HepG2 (cell line): ENCODE data around the gene CMTM2. TPM values are rescaled to one million over a fixed set of nuclear protein-coding genes. Genes with fewer than 3 reads are reported as not detected.
A peak's percentile ranks its signal among the peaks of the same experiment; 100 is the strongest.

Experiments
- ATF7-NPFF ChIP-seq: sonication (generic); formaldehyde crosslinking; IDR thresholded peaks from 2 replicates; pipeline ENCODE4 v1.8.1; 2023; ENCODE audit warnings: mild to moderate bottlenecking, low read depth, missing genetic modification reagents, moderate library complexity
- BCL6 ChIP-seq: IDR thresholded peaks from 2 replicates; pipeline ENCODE4 v1.6.1; 2016; ENCODE audit warnings: missing genetic modification reagents, missing compliant biosample characterization
- CBX2 ChIP-seq, 2 experiments: fragments of 200-600 bp in 1 of 2; sonication (generic); formaldehyde crosslinking in 1 of 2; IDR thresholded peaks; 2 replicates each; pipeline versions ENCODE4 v1.7.0 to v1.8.1; 2018 to 2022; ENCODE audit warnings: low read depth in 2 of 2, low read length in 1 of 2, mild to moderate bottlenecking in 1 of 2, missing genetic modification reagents in 1 of 2
- CC2D1A ChIP-seq: sonication (generic); formaldehyde crosslinking; IDR thresholded peaks from 2 replicates; pipeline ENCODE4 v1.8.1; 2023; ENCODE audit warnings: mild to moderate bottlenecking, missing genetic modification reagents
- DNMT1 ChIP-seq: sonication (generic); formaldehyde crosslinking; IDR thresholded peaks from 2 replicates; pipeline ENCODE4 v1.5.1; 2020; ENCODE audit warnings: mild to moderate bottlenecking, missing genetic modification reagents
- EED ChIP-seq: sonication (generic); formaldehyde crosslinking; IDR thresholded peaks from 2 replicates; pipeline ENCODE4 v1.5.0; 2020; ENCODE audit warnings: mild to moderate bottlenecking, missing genetic modification reagents
- ESRRA ChIP-seq: sonication (generic); formaldehyde crosslinking; IDR thresholded peaks from 2 replicates; pipeline ENCODE4 v1.5.1; 2020; ENCODE audit warnings: mild to moderate bottlenecking, low read depth, missing genetic modification reagents
- FLYWCH1 ChIP-seq: sonication (generic); formaldehyde crosslinking; IDR thresholded peaks from 2 replicates; pipeline ENCODE4 v1.8.1; 2023; ENCODE audit warnings: mild to moderate bottlenecking, missing genetic modification reagents
- FOSL1 ChIP-seq: sonication (generic); formaldehyde crosslinking; IDR thresholded peaks from 2 replicates; pipeline ENCODE4 v1.9.0; 2021; ENCODE audit warnings: missing genetic modification reagents, borderline replicate concordance
- GRHL1 ChIP-seq: sonication (generic); formaldehyde crosslinking; conservative IDR thresholded peaks from 2 replicates; pipeline ENCODE4 v1.8.0; 2022; ENCODE audit warnings: missing genetic modification reagents
- GTF2F1 ChIP-seq: fragments of 150-350 bp; IDR thresholded peaks from 2 replicates; pipeline ENCODE4 v1.6.1; 2014; ENCODE audit warnings: low read length
- MAFG ChIP-seq: sonication (generic); formaldehyde crosslinking; IDR thresholded peaks from 2 replicates; pipeline ENCODE4 v1.5.1; 2020; ENCODE audit warnings: mild to moderate bottlenecking, missing genetic modification reagents
- MEIS1 ChIP-seq: sonication (generic); formaldehyde crosslinking; IDR thresholded peaks from 2 replicates; pipeline ENCODE4 v1.9.0; 2021; ENCODE audit warnings: mild to moderate bottlenecking, missing genetic modification reagents, moderate library complexity, borderline replicate concordance
- MTERF4 ChIP-seq: sonication (generic); formaldehyde crosslinking; IDR thresholded peaks from 2 replicates; pipeline ENCODE4 v1.8.0; 2023; ENCODE audit warnings: mild to moderate bottlenecking, missing genetic modification reagents
- MTF2 ChIP-seq: sonication (generic); formaldehyde crosslinking; IDR thresholded peaks from 2 replicates; pipeline ENCODE4 v1.5.0; 2020; ENCODE audit warnings: missing genetic modification reagents, borderline replicate concordance
- NCOA1 ChIP-seq: sonication (generic); formaldehyde crosslinking; IDR thresholded peaks from 2 replicates; pipeline ENCODE4 v1.9.0; 2021; ENCODE audit warnings: missing genetic modification reagents
- NRL ChIP-seq: sonication (generic); formaldehyde crosslinking; IDR thresholded peaks from 2 replicates; pipeline ENCODE4 v1.5.0; 2020; ENCODE audit warnings: missing genetic modification reagents, mild to moderate bottlenecking, moderate library complexity, borderline replicate concordance
- PHF5A ChIP-seq: IDR thresholded peaks from one replicate; pipeline ENCODE4 v1.6.1; 2018; ENCODE audit warnings: low read depth, missing genetic modification reagents; ENCODE audit not compliant: unreplicated experiment
- RAD51 ChIP-seq: fragments of 450-650 bp; IDR thresholded peaks from 2 replicates; pipeline ENCODE4 v1.6.1; 2016; ENCODE audit warnings: borderline replicate concordance
- REL ChIP-seq: sonication (generic); formaldehyde crosslinking; conservative IDR thresholded peaks from 2 replicates; pipeline ENCODE4 v1.8.0; 2022; ENCODE audit warnings: mild to moderate bottlenecking, missing genetic modification reagents, moderate library complexity
- REPIN1 ChIP-seq: sonication (generic); formaldehyde crosslinking; IDR thresholded peaks from 2 replicates; pipeline ENCODE4 v1.8.0; 2022; ENCODE audit warnings: missing genetic modification reagents, low read depth, mild to moderate bottlenecking, borderline replicate concordance
- RFXANK ChIP-seq: IDR thresholded peaks from 2 replicates; pipeline ENCODE4 v1.6.1; 2016
- RFXAP ChIP-seq: sonication (generic); formaldehyde crosslinking; IDR thresholded peaks from 2 replicates; pipeline ENCODE4 v1.4.0; 2020; ENCODE audit warnings: missing genetic modification reagents, borderline replicate concordance
- SP4 ChIP-seq: sonication (generic); formaldehyde crosslinking; IDR thresholded peaks from 2 replicates; pipeline ENCODE4 v1.8.1; 2023; ENCODE audit warnings: mild to moderate bottlenecking, missing genetic modification reagents
- ZBTB3 ChIP-seq: sonication (generic); formaldehyde crosslinking; IDR thresholded peaks from 2 replicates; pipeline ENCODE4 v1.4.0; 2020; ENCODE audit warnings: low read depth, mild to moderate bottlenecking, moderate library complexity, missing genetic modification reagents, borderline replicate concordance
- ZNF367 ChIP-seq: sonication (generic); formaldehyde crosslinking; IDR thresholded peaks from 2 replicates; pipeline ENCODE4 v1.4.0; 2020; ENCODE audit warnings: missing genetic modification reagents, borderline replicate concordance
- ZNF547 ChIP-seq: sonication (generic); formaldehyde crosslinking; IDR thresholded peaks from 2 replicates; pipeline ENCODE4 v1.5.1; 2020; ENCODE audit warnings: mild to moderate bottlenecking, missing genetic modification reagents
- ZNF552 ChIP-seq: sonication (generic); formaldehyde crosslinking; IDR thresholded peaks from 2 replicates; pipeline ENCODE4 v1.9.0; 2022; ENCODE audit warnings: missing genetic modification reagents, mild to moderate bottlenecking, borderline replicate concordance
- polyA plus RNA-seq, 8 experiments: library from polyadenylated mRNA; depleted of rRNA in 3 of 8; stranded (reverse) in 7 of 8; unstranded in 1 of 8; fragments of >200 nt; fragmentation: Illumina TruSeq in 4 of 8; extraction: Trizol in 4 of 8; gene quantifications; 2 replicates each; pipeline versions ENCODE4 v1.2.1 to v1.2.3, GENCODE V29; 2011 to 2016; ENCODE audit warnings: low read depth in 4 of 8, missing spikeins in 1 of 8, mixed read lengths in 1 of 8; ENCODE audit not compliant: insufficient read depth in 1 of 8
- total RNA-seq, 5 experiments: library from RNA; depleted of rRNA; stranded (reverse); fragments of >200 nt; fragmentation: Illumina TruSeq; extraction: Trizol; gene quantifications; 2 replicates each; pipeline ENCODE4 v1.2.3, GENCODE V29; 2016; ENCODE audit warnings: low read depth in 1 of 5

The CMTM2 gene
- total and polyA plus RNA-seq, 2 of the 13 experiments (the other 11 are each of a cell fraction or from before 2014, with no cell fraction given) = not detected

DNA sequence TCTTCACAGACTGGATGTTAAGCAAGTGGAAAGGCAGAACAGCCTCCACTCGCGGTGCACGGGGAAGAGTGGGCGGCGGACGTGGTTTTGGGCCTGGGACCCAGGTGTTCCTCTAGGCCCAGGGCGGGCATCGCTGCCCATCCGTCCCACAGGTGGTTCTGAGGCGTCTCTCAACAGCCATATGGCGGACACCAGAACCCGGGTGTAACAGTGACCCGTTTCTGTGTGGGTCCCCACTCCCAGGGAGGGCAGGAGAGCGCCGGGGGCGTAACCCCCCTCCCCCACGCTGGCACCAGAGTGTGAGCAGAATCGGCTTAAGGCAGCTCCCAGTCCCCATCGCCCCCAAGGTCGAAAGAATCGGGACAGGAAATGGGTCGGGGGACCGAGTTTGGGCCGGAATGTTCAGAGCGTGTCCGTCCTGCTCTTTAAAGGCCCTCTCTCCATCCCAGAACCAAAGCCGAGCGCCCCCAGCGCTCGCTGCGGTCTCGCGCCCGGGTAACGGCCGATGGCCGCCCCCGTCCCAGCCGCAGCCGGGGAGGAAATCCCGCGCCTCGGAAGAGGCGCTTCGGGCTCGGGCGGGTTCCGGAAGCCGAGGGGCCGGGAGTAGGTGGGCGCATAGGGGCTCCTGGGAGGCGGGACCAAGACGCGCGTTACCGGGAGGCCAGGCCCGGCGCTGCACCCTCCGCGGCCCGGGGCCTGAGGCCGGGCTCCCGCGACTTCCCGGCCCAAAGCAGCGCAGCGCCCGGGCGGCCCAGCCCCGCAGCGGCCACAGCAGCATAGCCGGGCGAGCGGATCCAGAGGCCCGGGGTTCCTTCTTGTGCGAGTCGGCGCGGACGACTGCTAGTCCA, 29.8 kb upstream of the CMTM2 start, which contains the start of gene TK2 (continued):
- TF ChIP-seq ZBTB3 (CRISPR knock-in tag) (peak; percentile 65; the same call in 1 of the 2 replicates), FOSL1 (no peak), ESRRA (CRISPR knock-in tag) (peak; percentile 21; the same call in 1 of the 2 replicates), GTF2F1 (no peak), MTERF4 (CRISPR knock-in tag) (no peak), REPIN1 (CRISPR knock-in tag) (no peak), PHF5A (CRISPR knock-in tag) (peak; percentile 36), CC2D1A (CRISPR knock-in tag) (no peak), CBX2 (IDR thresholded peaks at IDR 0.05; ENCODE audit: low read depth, low read length) (no peak), CBX2 (CRISPR knock-in tag; IDR thresholded peaks at IDR 0.05; ENCODE audit: low read depth) (no peak), RFXAP (CRISPR knock-in tag) (no peak; the same call in 1 of the 2 replicates), NCOA1 (CRISPR knock-in tag) (peak; percentile 95), FLYWCH1 (CRISPR knock-in tag) (no peak), NRL (CRISPR knock-in tag) (peak; percentile 62; the same call in 1 of the 2 replicates), MAFG (CRISPR knock-in tag) (no peak), MTF2 (CRISPR knock-in tag) (peak; percentile 93; the same call in 1 of the 2 replicates), DNMT1 (CRISPR knock-in tag) (peak; percentile 47; the same call in 1 of the 2 replicates), SP4 (CRISPR knock-in tag) (peak; percentile 63), RFXANK (no peak), BCL6 (CRISPR knock-in tag) (0 out of 2 replicates have a peak, but pooled peaks have one; percentile 16), GRHL1 (CRISPR knock-in tag) (no peak), RAD51 (no peak), ZNF367 (CRISPR knock-in tag) (no peak; the same call in 1 of the 2 replicates), ZNF552 (CRISPR knock-in tag) (peak; percentile 86), ZNF547 (CRISPR knock-in tag) (peak; percentile 73; the same call in 1 of the 2 replicates), MEIS1 (CRISPR knock-in tag) (no peak; the same call in 1 of the 2 replicates), REL (0 out of 2 replicates have a peak, but pooled peaks have one; percentile 34), EED (CRISPR knock-in tag) (no peak), ATF7-NPFF (CRISPR knock-in tag) (peak; percentile 61; the same call in 1 of the 2 replicates)
